Lower lobe of right lung (tissue), 2 donors: ENCODE measurements around the gene PTPRG. TPM values are rescaled to one million over a fixed set of nuclear protein-coding genes. Genes with fewer than 3 reads are reported as not detected.

Source experiments
- ATAC-seq, 2 donors: fragments of 200-7000 bp; cut with Tn5 transposase; one replicate each; pipeline ENCODE4 v1.9.1; 2020 to 2022; ENCODE audit warnings: mild to moderate bottlenecking in 2 of 2, moderate library complexity in 2 of 2
- DNase-seq: peaks from one replicate; pipeline ENCODE4 v3.0.0-alpha.2; 2020
- H3K27ac ChIP-seq: fragments of 200-600 bp; one replicate; pipeline ENCODE4 v1.8.0; 2022
- H3K27me3 ChIP-seq: fragments of 200-600 bp; one replicate; pipeline ENCODE4 v1.8.0; 2022; ENCODE audit warnings: low read depth
- H3K36me3 ChIP-seq: fragments of 200-600 bp; one replicate; pipeline ENCODE4 v1.8.0; 2022; ENCODE audit warnings: mild to moderate bottlenecking
- H3K4me1 ChIP-seq: fragments of 200-600 bp; one replicate; pipeline ENCODE4 v1.8.0; 2022
- H3K4me3 ChIP-seq: fragments of 200-600 bp; one replicate; pipeline ENCODE4 v1.8.0; 2022; ENCODE audit warnings: mild to moderate bottlenecking
- H3K9me3 ChIP-seq: fragments of 200-600 bp; one replicate; pipeline ENCODE4 v1.8.0; 2022
- intact Hi-C: fragments of 100-400 bp; cut with DNase I; formaldehyde crosslinking; loops from one replicate; pipeline ENCODE4 v1.11.0; 2022
- long read RNA-seq: library from polyadenylated mRNA; unstranded; transcript quantifications from one replicate; pipeline ENCODE4 v2.0.0, GENCODE V29; 2021
- total RNA-seq: library from RNA; stranded (reverse); fragmentation: NEBNext Ultra II Directional; extraction: Animal tissue kit (Norgen Biotek cat#: 25700); gene quantifications from one replicate; pipeline ENCODE4 v1.2.1, GENCODE V29; 2021
- TF ChIP-seq, protein P1 (sequence below): fragments of 200-600 bp; IDR thresholded peaks from one replicate; pipeline ENCODE4 v1.8.0; 2022; ENCODE audit warnings: antibody characterized with exemption, mild to moderate bottlenecking
- donor health status: DM: no; HTN: yes; CAD: no; lungs with severe emphysema.

Gene PTPRG
- 67.6 TPM for total RNA-seq
- long read RNA-seq, partial matches to known transcripts: 9 of 35 reads
- long read RNA-seq, other reads (novel, unspliced or antisense): 26 of 35 reads

DNA sequence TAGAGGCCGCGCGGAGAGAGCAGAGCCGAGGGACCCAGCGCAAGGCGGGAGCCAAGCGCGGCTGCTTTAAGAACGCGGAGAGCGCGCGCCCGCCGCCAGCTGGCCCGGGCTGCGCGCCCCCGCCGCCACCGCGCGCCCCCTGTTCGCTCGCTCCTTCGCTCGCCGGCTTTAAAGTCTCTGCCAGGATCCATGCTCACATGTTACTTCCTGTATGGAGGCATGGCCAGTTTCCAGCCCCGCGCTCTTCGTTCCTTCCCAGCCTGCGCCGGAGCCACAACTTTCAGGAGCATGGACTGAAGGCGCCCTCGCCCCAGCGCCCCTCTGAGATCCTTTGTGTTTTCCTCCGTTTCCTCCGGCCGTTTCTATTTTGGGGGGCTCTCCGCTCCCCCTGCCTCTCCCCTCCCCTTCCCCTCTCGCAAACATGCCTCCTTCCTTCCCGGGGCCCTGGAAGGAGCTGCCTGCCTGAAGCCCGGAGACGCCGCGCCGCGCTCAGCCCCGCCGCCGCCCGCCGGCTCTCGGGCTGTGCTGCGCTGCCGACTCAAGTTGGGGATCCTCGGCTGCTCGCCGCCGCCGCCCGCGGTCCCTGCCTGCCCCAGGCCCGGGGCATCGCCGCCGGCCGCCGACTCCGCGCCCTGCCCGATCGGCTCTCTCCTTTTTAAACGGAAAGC, at the start of gene PTPRG:
PTPRG (plus strand) TSS at position 198 of the 668 bp plus-strand sequence. CDS start 717 bp downstream, outside the sequence.
- intact Hi-C loops: no loop called here
- Histone ChIP-seq H3K9me3 (no peaks in the 10 kb centered on the region), H3K4me1 (peaks cover 20% of the 10 kb centered on the region), H3K27me3 (peaks cover 12% of the 10 kb centered on the region), H3K36me3 (no peaks in the 10 kb centered on the region), H3K27ac (peak within 1 kb of the TSS; percentile 90), H3K4me3 (peak within 1 kb of the TSS; percentile 84)
- DNase-seq (peak; percentile 85), ATAC-seq (peak; percentile 82 to 89)
- TF ChIP-seq, protein P1, sequence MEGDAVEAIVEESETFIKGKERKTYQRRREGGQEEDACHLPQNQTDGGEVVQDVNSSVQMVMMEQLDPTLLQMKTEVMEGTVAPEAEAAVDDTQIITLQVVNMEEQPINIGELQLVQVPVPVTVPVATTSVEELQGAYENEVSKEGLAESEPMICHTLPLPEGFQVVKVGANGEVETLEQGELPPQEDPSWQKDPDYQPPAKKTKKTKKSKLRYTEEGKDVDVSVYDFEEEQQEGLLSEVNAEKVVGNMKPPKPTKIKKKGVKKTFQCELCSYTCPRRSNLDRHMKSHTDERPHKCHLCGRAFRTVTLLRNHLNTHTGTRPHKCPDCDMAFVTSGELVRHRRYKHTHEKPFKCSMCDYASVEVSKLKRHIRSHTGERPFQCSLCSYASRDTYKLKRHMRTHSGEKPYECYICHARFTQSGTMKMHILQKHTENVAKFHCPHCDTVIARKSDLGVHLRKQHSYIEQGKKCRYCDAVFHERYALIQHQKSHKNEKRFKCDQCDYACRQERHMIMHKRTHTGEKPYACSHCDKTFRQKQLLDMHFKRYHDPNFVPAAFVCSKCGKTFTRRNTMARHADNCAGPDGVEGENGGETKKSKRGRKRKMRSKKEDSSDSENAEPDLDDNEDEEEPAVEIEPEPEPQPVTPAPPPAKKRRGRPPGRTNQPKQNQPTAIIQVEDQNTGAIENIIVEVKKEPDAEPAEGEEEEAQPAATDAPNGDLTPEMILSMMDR: no peak

DNA sequence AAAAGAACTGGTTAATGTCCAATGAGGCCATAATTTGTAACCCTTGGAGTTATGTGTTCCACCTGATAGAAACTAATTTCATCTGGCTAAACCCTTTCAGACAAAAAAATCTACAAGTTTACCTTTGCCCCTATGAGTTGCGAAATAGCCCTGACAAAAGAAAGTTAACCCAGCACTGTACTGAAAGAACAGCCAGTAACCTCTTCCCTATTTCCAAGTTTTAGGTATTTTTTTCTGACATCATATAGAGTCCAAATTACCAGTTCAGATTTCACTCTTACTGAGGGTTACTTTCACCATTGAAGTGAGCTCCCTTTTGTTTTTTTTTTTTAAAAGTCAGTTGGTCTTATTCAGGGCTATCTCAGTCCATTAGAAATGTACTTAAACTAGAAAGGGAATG, 42.8 kb upstream of the PTPRG start:
- no peaks in the 10 kb centered on the region for H3K4me1 ChIP-seq
- no peak overlapping the region for H3K27ac ChIP-seq
- no peaks in the 10 kb centered on the region for H3K36me3 ChIP-seq
- TF ChIP-seq, protein P1: no peak
- no peaks in the 10 kb centered on the region for H3K9me3 ChIP-seq
- no peak for ATAC-seq
- no peak overlapping the region for H3K4me3 ChIP-seq
- intact Hi-C loops: no loop called here
- H3K27me3 ChIP-seq: no peaks in the 10 kb centered on the region
- no peak for DNase-seq

DNA sequence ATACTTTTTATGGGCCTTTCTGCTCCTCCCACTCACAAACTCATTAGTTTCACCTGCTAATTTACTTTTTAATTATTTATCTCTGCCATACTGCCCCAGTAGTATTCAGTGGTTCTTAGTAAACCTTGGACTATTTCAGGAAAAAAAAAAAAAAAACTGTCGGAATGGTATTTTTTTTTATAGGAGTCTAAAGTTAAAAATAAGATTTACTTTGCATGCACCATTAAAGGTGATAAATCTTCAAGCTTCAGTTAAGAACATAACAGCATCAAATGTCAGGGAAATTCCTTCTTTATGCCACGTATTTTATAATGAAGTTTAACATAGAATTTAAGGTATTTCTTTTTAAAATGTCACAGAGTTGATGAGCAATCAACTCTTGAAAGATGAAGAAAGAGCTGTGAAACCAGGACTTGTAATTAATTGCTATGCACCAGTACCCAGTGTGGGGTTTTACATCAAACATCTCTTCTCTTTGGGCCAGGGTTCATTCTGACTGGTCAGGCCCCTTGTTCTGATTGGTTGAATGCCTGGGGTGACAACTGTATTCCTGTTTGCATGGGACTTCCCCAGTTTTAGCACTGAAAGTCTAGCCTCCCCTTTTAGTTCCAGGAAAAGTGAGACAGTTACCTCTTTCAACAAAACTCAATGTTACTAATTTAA, 40.3 kb upstream of the PTPRG start:
- DNase-seq (no peak), ATAC-seq (no peak)
- H3K36me3 ChIP-seq: no peaks in the 10 kb centered on the region
- intact Hi-C loops: no loop called here
- no peak overlapping the region for H3K4me3 ChIP-seq
- no peaks in the 10 kb centered on the region for H3K4me1 ChIP-seq
- H3K27ac ChIP-seq: no peak overlapping the region
- no peaks in the 10 kb centered on the region for H3K27me3 ChIP-seq
- H3K9me3 ChIP-seq: no peaks in the 10 kb centered on the region
- TF ChIP-seq, protein P1: no peak

DNA sequence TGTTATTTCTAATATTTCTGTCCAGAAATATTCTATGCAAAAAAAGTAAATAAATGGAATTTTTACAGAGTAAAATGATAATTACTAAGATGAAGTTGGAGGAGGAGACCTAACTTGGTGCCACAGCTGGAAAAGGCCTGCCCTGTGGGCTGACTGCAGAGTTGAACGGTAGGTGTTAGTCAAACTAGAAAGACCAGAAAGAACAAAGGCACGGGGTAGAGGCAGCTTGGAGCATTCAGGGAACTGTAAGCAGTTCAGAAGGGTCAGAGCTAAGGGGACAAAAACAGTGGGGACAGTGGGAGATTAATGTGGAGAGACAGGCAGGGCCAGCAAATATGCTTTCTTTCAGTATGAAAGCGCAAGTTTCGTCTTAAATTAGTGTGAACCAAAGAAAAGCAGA, 39.3 kb upstream of the PTPRG start:
- H3K4me1 ChIP-seq: no peaks in the 10 kb centered on the region
- no peak overlapping the region for H3K4me3 ChIP-seq
- ATAC-seq: no peak
- DNase-seq: no peak
- intact Hi-C loops: no loop called here
- no peaks in the 10 kb centered on the region for H3K27me3 ChIP-seq
- H3K9me3 ChIP-seq: no peaks in the 10 kb centered on the region
- no peaks in the 10 kb centered on the region for H3K36me3 ChIP-seq
- H3K27ac ChIP-seq: no peak overlapping the region
- TF ChIP-seq, protein P1: no peak

DNA sequence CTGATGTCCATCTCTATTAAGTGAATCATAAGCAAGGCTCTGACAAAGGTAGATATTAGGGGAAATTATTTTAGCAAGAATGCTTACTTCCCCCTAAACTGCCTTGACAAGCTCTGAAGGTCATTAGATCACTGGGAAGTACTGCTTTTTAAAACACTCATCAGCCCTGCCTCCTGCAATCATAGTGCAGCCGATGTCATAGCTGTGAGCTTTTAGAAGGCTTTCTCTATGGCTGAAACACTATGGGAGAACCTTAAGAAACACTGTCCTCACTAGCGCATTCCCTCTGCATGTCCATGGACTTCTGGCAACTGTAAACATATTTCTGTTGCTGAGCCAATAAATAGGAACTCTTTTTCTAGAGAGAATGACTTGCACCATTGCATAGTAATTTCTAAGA, 38.7 kb upstream of the PTPRG start:
- Histone ChIP-seq H3K27ac (no peak overlapping the region), H3K9me3 (no peaks in the 10 kb centered on the region), H3K27me3 (no peaks in the 10 kb centered on the region), H3K4me1 (no peaks in the 10 kb centered on the region), H3K36me3 (no peaks in the 10 kb centered on the region), H3K4me3 (no peak overlapping the region)
- intact Hi-C loops: no loop called here
- no peak for ATAC-seq
- TF ChIP-seq, protein P1: no peak
- no peak for DNase-seq
